Measurements from ENCODE around the gene MTR.

GRCh38 chr1:236864211-236864610, 69.1 kb downstream of the MTR start:
- TF ChIP-seq POLR2AphosphoS5 (IDR thresholded peaks at IDR 0.05; ENCODE audit: low read depth, low read length) = no peak
- no peak for TF ChIP-seq REST (IDR thresholded peaks at IDR 0.05; ENCODE audit: insufficient read depth in 1 of 2, low read depth in 2 of 2, low read length in 2 of 2)
- TF ChIP-seq TAF1 (IDR thresholded peaks at IDR 0.05; ENCODE audit: borderline replicate concordance, insufficient read depth, low read length) = no peak

Measured in PFSK-1 (cell line).